HG03159 (cell line): Measurements from ENCODE around the gene DYNLT4.
"Not testable (repeated sequence)": the region's sequence is repeated elsewhere in the genome, so short reads cannot be mapped to it uniquely, and the experiment has no call there.

Experiments
- ATAC-seq: cut with Tn5 transposase; IDR thresholded peaks from one replicate; pipeline ENCODE4 v1.9.1; 2021; ENCODE audit warnings: mild to moderate bottlenecking, moderate library complexity; ENCODE audit not compliant: unreplicated experiment

Gene DYNLT4, protein sequence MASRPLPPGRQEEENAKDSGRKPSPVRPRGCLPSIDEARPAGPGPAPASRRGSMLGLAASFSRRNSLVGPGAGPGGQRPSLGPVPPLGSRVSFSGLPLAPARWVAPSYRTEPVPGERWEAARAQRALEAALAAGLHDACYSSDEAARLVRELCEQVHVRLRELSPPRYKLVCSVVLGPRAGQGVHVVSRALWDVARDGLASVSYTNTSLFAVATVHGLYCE

DNA sequence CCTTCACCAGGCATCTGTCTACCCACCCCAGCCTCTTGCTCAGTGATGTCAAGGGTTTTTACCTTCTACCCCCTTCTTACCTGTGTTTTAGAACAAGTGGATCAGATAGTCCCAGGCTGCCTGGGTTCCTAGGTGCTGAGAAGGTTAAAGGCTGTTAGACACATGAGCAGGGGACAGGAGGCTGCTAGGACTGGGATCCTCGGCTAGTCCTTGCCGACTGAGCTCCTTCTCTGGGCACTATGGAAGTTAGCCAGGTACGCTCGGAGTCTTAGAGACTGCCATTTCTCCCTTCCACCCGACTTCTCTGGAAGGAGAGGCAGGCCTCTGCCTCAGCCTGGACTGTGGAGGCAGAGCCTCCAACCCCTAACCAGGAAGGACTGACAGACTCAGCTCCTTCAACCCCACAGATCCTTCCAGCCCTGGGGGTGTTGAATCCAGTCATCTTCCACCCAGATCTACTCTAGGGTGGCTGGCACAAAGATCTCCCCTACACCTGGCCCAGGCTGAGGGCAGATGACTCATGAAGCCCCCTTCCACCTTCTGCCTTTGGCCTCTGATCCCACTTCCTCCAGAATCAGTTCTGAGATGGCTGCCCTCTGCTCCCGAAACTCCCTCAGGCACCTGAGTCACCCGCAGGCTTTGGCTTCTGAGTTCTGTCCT is at the start of gene DYNLT4:
TSS of gene DYNLT4 (minus strand) at position 648 of the 660 bp plus-strand sequence. CDS start 683 bp downstream, outside the sequence.
- ATAC-seq, result no peak

DNA sequence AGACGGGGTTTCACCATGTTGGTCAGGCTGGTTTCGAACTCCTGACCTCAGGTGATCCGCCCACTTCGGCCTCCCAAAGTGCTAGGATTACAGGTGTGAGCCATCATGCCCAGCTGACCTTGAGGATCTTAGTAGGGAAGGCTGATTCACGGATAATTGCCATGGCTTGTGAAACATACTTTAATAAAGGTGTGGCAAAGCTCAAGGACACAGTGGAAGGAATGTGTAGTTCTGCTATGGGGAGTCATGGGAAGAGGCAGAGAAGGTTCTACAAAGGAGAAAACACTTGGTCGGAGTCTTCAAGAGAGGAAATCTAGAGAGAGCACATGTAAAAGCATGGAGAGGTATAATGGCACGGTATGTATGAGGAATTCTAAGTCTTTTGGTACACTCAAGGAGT is 48.6 kb upstream of the DYNLT4 start:
- ATAC-seq, result no peak

DNA sequence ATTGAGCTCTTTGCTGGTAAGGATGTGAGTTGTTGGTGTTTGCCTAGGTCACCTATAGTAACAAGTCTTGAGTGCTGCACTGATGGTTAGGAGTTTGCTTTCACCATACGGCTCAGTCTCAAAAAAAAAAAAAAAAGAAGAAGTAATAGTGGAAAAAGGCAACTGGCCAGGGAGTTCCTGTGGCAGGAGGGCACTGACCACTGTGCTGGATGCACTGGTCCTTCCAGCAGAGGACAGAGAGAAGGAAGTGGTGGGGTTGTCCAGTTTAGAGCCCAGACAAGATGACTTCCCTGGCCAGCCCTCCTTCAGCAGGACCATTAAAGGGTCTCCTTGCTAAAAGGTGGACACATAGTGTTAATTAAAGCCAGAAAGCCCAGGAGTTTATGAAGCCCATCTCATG is 47.8 kb upstream of the DYNLT4 start:
- no peak for ATAC-seq

DNA sequence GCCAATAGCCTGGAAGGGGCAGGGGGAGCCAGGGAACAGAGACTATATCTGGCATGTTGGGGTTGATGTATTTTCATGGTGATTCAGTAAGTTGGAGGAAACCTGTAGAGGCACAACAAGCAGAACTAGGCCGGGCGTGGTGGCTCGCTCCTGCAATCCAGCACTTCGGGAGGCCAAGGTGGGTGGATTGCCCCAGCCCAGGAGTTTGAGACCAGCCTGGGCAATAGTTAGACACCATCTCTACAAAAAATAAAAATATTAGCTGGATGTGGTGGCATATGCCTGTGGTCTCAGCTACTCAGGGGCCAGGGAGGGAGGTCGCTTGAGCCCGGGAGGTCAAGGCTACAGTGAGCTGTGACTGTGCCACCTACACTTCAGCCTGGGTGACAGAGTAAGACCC is 46.0 kb upstream of the DYNLT4 start:
- ATAC-seq, result no peak

DNA sequence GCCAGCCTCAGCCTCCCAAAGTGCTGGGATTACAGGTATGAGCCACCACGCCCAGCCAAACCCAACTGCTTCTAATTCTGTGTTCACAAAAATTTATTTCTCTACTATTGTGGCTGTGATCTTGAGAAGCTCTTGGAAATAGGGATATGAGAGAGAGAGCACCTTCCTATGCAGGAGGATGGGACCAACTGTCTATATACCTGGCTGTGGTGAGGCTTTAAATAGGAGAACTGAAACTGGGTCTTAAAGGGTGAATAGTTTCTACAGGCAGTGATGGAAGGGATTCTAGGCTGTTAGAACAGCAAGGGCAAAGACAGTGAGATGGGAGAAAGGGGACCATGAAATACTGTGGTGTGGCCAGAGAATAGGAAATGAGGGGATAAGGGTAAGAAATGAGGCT is 44.2 kb upstream of the DYNLT4 start:
- no peak for ATAC-seq

DNA sequence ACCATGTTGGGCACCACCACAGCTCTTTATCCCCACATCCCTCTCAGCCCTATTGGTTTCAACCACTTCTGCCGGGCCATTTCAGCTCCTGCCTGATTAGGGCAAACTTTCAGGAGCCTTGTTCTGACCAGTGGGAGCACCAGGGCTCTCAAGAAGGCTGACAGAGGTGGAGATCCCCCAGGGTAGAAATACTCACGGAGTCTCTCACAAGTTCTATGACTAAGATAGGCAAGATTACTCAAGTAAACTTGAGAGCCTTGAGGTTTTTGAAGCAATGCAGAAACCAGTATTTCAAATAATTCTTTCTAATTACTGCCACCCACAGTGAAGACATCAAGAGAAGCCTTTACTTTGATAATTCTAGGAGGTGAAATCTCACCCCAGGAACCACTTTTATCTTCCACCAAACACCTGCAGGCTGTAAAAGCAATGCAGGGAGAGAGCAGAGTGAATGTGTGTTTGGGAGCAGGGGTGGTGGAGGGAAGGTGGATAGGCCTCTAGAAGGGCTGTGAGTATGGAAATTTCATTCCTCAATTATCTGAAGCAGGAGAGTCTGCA is 42.5 kb upstream of the DYNLT4 start:
- no peak for ATAC-seq

DNA sequence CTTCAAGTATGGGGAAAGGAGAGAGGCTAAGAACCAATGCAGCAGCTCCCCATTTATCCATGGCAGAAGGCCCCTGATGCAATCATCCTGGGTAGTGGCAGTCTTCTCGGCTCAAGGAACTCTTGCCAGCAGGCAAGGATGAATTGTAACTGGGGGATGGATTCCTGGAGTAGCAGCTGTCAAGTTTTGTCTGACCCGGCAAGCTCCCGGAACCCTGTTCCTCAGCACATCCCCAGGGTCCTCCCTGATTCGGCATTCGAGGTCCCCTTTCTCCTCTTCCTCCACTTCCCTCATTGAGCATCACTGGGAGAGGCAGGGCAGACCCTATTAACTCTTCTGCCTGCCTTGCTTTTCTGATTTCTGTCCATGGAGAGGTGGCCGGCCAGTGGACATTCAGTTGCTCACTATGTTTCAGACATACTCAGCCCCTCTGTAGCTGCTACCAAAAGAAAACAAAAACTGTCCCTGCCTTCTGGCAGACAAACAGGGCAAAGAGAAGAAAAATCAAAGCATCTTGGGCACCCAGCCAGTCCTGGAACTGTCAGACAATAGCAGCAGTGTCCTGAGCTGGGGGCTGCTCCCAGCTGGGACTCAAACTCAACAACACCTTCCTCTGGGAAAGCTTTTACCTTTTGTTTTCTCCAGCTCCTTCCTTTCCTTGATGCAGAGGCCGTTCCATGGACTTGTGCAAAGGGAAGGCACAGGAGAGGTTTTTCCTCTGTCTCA is 41.5 kb upstream of the DYNLT4 start:
- no peak for ATAC-seq

DNA sequence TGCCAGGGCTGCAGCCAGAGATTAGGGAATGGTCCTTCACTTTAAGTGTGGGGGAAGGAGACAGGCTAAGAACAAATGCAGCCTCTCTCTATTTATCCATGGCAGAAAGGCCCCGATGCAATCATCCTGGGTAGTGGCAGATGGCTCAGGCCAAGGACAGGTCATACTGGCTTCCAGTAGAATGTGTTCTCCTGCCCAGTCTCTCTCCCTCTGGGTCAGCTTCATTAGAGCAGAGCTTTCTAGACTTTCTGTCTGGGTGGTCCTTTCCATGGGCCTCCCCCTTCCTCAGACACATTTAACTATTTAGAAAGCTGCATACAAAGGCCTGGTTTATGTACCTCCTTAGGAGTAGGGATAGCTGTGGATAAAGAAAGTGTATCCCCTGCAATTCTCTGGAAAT is 40.7 kb upstream of the DYNLT4 start:
- no peak for ATAC-seq

DNA sequence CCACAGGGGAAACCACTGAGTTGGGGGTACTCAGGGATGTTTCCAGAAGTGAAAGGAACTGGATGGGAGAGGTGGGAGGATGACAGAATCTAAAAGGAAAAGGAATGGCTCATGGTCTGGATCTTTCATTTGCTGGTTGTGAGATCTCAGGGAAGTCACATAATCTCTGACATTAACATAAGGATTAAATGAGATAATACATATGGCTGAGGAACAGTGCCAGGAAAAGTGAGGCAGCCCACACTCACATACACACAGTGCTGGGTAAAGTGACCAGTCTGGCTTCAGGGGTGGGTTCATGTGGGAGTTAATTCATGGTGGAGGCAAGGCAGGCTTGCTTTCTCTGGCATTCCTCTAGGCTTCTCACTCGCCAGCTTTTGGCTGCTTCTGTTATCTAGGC is 39.8 kb upstream of the DYNLT4 start:
- ATAC-seq, result no peak

DNA sequence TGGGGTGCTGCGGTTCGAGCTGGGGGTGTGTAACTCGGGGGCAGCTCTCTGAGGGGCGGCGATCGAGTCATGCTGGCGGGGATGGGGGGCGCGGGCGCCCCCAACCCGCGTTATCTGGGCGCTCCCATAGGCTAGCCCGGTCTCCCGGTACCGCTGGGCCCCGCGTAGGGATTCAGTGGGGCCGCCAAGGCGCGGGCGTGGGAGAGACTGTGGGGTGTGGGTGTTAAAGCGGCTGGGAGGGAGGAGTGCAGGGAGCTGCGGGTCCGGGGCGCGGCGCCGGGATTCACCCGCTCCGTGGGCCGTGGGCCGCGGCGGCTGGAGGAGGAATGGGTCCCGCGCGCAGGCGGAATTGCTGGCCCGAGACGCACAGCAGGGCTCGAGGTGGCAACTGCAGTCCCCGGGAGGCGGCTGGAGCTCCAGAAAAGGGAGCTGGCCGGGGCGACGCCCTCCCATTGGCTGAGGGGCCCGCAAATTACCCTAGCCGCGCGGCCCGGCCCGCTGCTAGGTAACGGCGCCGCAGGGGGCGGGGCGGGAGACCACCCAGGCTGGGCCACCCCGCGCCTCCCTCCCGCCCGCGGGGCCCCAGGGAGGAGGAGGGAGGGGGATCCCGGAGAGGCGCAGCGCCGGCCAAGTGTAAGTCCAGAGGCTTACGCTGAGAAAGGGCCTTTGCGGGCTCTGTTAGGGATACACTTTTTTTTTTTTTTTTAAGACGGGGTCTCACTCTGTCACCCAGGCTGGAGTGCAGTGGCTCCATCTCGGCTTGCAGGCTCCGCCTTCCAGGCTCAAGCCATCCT is 35.9 kb upstream of the DYNLT4 start, which contains the start of gene PTCH2:
TSS of gene PTCH2 (minus strand) at position 392 of the 794 bp plus-strand sequence. CDS start at position 71, 321 bp downstream.
- ATAC-seq, result no peak

DNA sequence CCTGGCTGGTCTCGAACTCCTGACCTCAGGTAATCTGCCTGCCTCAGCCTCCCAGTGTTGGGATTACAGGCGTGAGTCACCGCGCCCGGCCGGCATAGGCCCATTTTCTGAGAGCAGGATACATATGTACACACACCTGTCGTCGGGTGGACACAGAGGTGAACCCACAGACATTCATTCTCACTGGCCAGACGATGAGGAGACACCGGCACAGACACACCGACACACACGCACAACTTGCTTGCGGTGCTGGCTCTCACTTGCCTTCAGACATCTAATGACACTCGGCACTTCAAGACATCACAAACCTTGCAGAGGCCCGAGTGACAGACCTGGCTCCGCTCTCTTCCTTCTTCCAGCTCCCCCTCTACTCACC is 35.3 kb upstream of the DYNLT4 start:
- no peak for ATAC-seq

DNA sequence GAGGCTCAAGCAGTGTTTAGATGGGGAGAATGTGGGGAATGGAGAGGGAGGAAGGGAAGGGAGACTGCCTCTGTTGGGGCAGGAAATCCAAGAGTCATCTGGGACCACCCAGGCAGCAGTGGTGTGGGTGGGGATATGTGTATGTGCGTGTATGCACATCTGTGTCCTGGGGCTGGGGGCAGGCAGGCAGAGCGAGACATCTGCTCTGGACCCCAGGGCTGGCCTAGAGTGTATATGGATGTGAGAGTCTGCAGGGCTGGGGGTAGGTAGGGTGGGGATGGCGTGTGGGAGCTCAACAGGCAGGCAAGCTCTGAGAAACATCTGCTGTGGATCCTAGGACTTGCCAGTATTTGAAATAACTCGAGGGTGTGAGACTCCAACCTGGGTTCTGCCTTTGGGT is 32.4 kb upstream of the DYNLT4 start:
- ATAC-seq, result no peak

DNA sequence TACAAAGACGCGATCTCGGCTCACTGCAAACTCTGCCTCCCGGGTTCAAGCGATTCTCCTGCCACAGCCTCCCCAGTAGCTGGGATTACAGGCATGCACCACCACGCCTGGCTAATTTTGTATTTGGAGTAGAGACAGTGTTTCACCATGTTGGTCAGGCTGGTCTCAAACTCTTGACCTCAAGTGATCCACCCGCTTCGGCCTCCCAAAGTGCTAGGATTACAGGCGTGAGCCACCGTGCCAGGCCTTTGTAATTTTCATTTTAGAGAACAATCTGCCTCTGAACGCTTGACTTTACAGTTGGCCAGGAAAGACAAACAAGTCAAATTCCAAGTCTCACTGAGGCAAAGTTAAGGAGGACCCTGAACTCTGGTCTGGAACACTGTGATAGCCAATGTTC is 31.1 kb upstream of the DYNLT4 start:
- not testable (repeated sequence) for ATAC-seq

DNA sequence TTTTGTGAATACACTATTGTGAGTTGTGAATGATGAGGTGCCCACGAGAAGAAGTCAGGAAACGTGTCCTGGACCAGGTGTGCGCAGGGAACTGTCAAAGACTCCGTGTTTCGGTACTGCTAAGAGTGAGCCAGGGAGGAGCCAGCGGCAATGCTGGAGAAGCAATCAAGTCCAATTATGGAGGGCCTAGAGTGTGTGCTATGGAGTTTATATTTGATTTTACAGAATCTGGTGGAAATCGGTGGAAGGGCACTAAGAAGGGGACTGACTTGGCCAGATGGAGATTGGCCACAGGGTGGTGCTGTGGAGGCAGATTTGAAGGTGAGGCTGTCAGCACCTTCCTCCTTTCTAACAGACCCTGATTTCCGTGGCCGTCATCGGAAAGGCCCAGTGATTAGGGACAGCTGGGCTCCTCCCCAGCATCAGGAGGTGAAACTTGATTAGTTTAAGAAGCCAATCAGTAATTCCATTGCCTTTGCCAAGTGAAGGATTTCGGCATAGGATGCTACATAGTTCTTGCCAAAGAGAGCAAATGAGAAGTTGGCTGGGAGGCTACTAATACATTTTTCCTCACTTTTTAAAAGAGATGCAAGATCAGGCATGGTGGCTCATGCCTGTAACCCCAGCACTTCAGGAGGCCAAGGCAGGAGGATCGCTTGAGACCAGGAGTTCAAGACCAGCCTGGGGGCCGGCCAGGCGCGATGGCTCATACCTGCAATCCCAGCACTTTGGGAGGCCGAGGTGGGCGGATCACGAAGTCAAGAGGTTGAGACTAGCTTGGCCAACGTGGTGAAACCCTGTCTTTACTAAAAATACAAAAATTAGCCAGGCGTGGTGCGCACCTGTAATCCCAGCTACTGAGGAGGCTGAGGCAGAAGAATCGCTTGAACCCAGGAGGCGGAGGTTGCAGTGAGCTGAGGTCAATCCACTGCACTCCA is 28.9 kb upstream of the DYNLT4 start:
- ATAC-seq, result peak; percentile 75

DNA sequence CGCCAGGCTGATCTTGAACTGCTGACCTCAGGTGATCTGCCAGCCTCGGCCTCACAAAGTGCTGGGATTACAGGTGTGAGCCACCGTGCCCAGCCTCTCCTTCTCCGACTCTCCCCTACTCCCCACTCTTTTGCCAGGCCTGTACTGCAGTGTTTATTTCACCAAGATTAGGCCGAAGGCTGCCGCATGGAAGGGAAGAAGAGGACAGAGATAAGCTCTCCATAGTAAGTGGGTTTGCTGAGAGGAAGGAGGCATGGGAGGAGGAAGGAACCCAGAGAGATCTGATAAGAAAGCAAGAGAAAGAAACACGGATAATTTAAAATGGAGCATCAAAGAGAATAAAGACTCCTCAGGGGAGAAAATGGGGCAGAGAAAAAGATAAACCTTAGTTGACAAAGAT is 27.2 kb upstream of the DYNLT4 start:
- no peak for ATAC-seq

DNA sequence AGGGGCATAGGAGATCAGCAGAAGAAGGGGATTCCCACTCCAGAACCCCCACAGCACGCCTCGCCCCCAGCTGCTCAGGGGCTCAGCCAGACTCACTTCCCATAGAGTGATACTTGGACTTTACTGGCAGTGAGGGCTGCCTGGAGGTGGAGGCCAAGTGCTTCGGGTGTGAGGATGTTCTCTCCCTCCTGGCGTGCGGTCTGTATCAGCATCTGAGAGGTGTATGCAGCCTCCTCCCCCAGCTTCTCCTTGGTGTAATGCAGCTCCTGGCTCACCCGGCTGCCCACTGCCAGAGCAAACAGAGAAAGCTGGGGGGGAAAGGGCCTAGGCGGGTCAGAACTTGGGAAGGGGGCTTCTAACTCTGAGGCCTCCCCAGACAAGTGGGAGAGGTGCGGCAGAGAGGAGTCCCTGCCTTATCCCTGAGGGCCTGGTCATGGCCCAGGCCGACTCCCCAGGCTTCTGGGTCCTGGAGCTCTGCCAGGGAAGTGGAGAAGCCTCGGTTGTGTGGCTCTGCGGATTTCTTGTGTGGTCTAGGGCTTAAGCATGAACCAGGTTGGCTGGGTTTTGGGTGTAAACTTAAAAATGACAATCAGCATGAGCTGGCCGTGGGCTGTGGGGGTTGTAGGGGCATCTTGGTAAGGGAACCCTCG is 25.0 kb upstream of the DYNLT4 start:
- ATAC-seq, result no peak

DNA sequence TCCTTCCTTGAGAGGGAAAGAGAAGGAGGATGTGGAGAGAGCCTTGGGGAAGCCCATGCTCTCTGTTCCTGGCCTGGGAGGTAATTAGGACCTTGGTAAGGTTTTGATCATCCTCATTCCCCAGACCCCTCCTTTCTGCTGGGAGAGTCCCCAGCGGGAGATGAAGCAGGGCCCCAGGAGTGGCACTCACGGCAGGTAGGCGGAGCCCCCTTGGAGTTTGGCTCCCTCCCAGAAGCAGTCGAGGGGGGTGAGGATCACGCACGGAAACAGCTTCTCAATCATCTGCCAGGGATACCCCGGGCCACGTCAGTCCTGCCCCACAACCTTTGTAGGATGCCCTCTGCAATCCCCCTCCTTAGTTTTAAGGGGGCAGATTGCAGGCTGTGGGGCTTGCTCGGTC is 24.4 kb upstream of the DYNLT4 start:
- no peak for ATAC-seq

DNA sequence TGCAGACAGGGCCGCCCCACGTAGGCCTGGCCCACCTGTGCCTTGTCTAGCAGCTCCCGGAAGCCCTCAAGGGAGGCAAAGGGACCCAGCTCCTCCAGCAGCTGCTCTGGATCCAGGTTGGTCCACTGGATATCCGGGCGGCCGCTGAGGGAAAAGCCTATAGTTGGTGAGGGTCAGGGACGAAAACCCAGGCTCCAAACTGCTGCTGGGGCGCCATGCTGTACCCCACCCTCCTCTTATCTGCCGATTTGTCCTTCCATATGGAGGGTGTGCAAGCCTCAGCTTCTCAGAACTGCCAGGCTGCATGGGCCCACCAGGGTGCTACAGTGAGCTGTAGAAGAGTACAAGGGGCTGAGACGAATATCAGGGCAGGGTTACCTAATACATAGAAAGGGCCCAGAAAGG is 23.8 kb upstream of the DYNLT4 start:
- no peak for ATAC-seq
